A549 (cell line): Measurements from ENCODE around the gene GSTM2.

Experiments
- BHLHE40 ChIP-seq: IDR thresholded peaks from 2 replicates; pipeline ENCODE4 v1.6.1; 2012; ENCODE audit warnings: low read depth, low read length, inconsistent platforms
- CHD2 ChIP-seq: fragments of 150-350 bp; IDR thresholded peaks from 2 replicates; pipeline ENCODE4 v1.6.1; 2014; ENCODE audit warnings: low read length; ENCODE audit not compliant: partially characterized antibody
- CTCF ChIP-seq: fragments of >200 bp; sonication (Bioruptor Twin); formaldehyde crosslinking; IDR thresholded peaks from 3 replicates; pipeline ENCODE4 v1.5.1; 2016
- HMGXB4 ChIP-seq: fragments of 250-450 bp; sonication (Bioruptor Pico); IDR thresholded peaks from 2 replicates; pipeline ENCODE4 v1.5.0; 2021; ENCODE audit warnings: mild to moderate bottlenecking, moderate library complexity, borderline replicate concordance
- MYC ChIP-seq: IDR thresholded peaks from 2 replicates; pipeline ENCODE4 v1.6.1; 2012; ENCODE audit warnings: mild to moderate bottlenecking, inconsistent platforms, low read length, improper control_type of control experiment, borderline replicate concordance
- POLR2A ChIP-seq: IDR thresholded peaks from 2 replicates; pipeline ENCODE4 v1.6.1; 2012; ENCODE audit warnings: mild to moderate bottlenecking, low read length
- REST ChIP-seq: fragments of 200-600 bp; sonication (generic); IDR thresholded peaks from 2 replicates; pipeline ENCODE4 v1.6.1; 2016; ENCODE audit warnings: antibody characterized with exemption, mild to moderate bottlenecking, moderate library complexity
- USF2 ChIP-seq: fragments of 450-650 bp; IDR thresholded peaks from 2 replicates; pipeline ENCODE4 v1.6.1; 2014; ENCODE audit warnings: antibody characterized with exemption

- no peak for TF ChIP-seq CTCF
- TF ChIP-seq HMGXB4 = no peak
- TF ChIP-seq USF2 = no peak
- no peak for TF ChIP-seq BHLHE40
- TF ChIP-seq MYC = no peak
- TF ChIP-seq POLR2A = no peak
- TF ChIP-seq REST = no peak
- no peak for TF ChIP-seq CHD2
These were observed 48.9 kb upstream of the GSTM2 start for GRCh38 chr1:109618661-109619575.
